Measurements from ENCODE around the gene CHST8.

The CHST8 gene

GRCh38 chr19:33664744-33665143 lies 43.0 kb downstream of the CHST8 start:
- TF ChIP-seq, protein P1, sequence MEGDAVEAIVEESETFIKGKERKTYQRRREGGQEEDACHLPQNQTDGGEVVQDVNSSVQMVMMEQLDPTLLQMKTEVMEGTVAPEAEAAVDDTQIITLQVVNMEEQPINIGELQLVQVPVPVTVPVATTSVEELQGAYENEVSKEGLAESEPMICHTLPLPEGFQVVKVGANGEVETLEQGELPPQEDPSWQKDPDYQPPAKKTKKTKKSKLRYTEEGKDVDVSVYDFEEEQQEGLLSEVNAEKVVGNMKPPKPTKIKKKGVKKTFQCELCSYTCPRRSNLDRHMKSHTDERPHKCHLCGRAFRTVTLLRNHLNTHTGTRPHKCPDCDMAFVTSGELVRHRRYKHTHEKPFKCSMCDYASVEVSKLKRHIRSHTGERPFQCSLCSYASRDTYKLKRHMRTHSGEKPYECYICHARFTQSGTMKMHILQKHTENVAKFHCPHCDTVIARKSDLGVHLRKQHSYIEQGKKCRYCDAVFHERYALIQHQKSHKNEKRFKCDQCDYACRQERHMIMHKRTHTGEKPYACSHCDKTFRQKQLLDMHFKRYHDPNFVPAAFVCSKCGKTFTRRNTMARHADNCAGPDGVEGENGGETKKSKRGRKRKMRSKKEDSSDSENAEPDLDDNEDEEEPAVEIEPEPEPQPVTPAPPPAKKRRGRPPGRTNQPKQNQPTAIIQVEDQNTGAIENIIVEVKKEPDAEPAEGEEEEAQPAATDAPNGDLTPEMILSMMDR (IDR thresholded peaks at IDR 0.05; ENCODE audit: low read depth, low read length, missing control alignments), result no peak
- no peak overlapping the region for H3K4me3 ChIP-seq (replicated peaks; ENCODE audit: low read depth, low read length)
- no peak for DNase-seq (ENCODE audit: extremely low read depth, low read depth)

DNA sequence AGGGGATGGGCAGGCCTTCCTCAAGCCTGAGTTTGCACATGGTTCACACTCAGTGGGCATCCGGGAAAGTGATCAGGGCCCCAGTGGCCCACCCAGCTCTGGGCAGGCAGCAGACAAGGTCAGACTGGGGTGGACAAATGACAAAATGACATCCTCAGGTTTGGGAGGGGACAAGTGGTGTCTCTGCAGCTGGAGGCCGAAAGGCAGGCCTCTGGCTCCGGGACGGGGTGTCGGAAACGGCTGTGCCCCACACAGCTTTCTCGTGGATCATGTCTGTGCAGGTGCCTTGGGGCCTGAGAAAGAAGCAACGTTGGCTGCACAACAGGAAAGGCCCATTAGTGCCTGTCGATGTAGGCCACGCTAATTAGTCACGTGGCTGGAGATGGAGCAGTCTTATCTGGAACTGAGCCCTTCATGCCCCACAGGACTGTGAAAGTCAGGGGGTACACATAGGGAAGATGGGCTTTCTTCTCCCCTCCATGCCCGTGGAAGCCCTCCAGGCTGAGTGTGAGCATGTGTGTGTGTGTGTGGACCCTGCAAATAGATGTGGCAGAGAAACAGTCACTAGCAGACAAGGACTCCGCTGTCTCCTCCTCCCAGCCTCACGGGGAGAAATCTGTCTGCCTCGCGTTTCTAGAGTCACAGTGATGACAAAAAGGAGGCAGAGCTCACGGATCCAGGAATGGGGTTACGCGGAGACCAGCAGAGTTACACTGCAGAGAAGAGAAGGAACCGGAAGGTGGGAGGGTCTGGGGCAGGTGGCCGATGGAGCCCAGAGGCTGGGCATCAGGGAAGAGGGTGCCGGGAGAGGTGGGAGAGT lies 44.2 kb downstream of the CHST8 start:
- TF ChIP-seq, protein P1 (IDR thresholded peaks at IDR 0.05; ENCODE audit: low read depth, low read length, missing control alignments), result no peak
- H3K4me3 ChIP-seq (replicated peaks; ENCODE audit: low read depth, low read length), result no peak overlapping the region
- no peak for DNase-seq (ENCODE audit: extremely low read depth, low read depth)

DNA sequence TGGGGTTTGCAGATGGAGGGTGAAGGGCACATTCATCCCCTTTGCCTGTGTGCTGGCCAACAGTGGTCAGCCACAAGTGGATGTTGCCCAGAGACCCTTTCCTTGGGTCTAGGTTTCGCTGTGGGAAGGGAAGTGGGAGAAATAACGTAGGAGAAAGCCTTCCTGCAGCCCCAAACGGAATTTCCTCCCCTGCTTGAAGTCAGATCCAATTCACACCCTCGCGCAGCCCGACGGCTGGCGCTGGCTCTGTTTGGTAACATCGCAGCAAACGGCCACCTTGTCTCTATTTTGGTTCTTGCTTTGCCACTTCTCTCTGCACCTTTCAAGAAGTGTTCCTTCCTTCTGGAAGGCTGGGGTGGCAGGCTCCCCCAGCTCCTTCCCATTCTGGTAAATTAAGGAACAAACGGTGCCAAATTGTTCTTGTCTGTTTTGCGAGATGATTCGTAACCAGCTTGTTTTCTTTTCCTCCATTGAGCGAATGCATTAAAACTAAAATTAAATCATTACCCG lies 45.4 kb downstream of the CHST8 start:
- DNase-seq (ENCODE audit: extremely low read depth, low read depth), result no peak
- TF ChIP-seq, protein P1 (IDR thresholded peaks at IDR 0.05; ENCODE audit: low read depth, low read length, missing control alignments), result no peak
- no peak overlapping the region for H3K4me3 ChIP-seq (replicated peaks; ENCODE audit: low read depth, low read length)

- TF ChIP-seq, protein P1 (IDR thresholded peaks at IDR 0.05; ENCODE audit: low read depth, low read length, missing control alignments), result no peak
- no peak for DNase-seq (ENCODE audit: extremely low read depth, low read depth)
Observed at GRCh38 chr19:33667881-33668280, 46.1 kb downstream of the CHST8 start.

GRCh38 chr19:33668968-33669367 lies 47.2 kb downstream of the CHST8 start:
- no peak for DNase-seq (ENCODE audit: extremely low read depth, low read depth)
- TF ChIP-seq, protein P1 (IDR thresholded peaks at IDR 0.05; ENCODE audit: low read depth, low read length, missing control alignments), result no peak
- H3K4me3 ChIP-seq (replicated peaks; ENCODE audit: low read depth, low read length), result no peak overlapping the region

More at GRCh38 chr19:33667881-33668280, 46.1 kb downstream of the CHST8 start:
- H3K4me3 ChIP-seq (replicated peaks; ENCODE audit: low read depth, low read length), result no peak overlapping the region

- DNase-seq (ENCODE audit: extremely low read depth, low read depth), result no peak
- H3K4me3 ChIP-seq (replicated peaks; ENCODE audit: low read depth, low read length), result no peak overlapping the region
- TF ChIP-seq, protein P1 (IDR thresholded peaks at IDR 0.05; ENCODE audit: low read depth, low read length, missing control alignments), result no peak
Observed at GRCh38 chr19:33669376-33669775, 47.6 kb downstream of the CHST8 start.

All from HFF-Myc (cell line).